Measurements from ENCODE around the gene ANKRD11. TPM values are rescaled to one million over a fixed set of nuclear protein-coding genes. Genes with fewer than 3 reads are reported as not detected.
"Not testable (repeated sequence)": the region's sequence is repeated elsewhere in the genome, so short reads cannot be mapped to it uniquely, and the experiment has no call there.

Gene ANKRD11
- total RNA-seq, 1 donor from 2014 or later = 164 TPM

DNA sequence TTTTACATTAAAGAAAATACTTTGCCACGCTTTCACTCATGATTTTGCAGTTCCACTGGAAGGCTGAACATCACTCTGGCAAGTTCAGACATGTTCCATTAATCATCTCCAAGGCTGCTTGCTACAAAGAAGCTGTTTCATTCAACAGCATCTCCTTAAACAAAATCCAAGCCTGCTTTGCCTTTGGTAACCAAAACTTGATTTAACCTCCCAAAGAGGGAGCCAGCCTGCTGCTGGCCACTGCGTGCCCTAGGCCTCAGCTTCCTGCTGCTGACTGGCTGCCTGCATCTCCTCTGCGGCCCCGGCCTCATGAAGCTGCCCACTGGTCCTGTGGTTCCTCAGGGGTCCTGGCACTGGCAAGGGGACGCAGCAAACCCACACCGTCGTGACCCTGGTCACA, 31.8 kb downstream of the ANKRD11 start:
- TF ChIP-seq CTCF (conservative IDR thresholded peaks at IDR 0.05) = no peak
- DNase-seq (ENCODE audit: low read depth, low spot score) = no peak
- Mint-ChIP-seq H3K27me3 (ENCODE audit: low read depth) (no peaks in the 10 kb centered on the region), H3K9me3 (peaks cover 2% of the 10 kb centered on the region), H3K4me3 (no peak overlapping the region), H3K36me3 (ENCODE audit: low read depth) (peaks cover 17% of the 10 kb centered on the region), H3K4me1 (peaks cover 31% of the 10 kb centered on the region), H3K27ac (ENCODE audit: unreplicated experiment) (no peak overlapping the region)

DNA sequence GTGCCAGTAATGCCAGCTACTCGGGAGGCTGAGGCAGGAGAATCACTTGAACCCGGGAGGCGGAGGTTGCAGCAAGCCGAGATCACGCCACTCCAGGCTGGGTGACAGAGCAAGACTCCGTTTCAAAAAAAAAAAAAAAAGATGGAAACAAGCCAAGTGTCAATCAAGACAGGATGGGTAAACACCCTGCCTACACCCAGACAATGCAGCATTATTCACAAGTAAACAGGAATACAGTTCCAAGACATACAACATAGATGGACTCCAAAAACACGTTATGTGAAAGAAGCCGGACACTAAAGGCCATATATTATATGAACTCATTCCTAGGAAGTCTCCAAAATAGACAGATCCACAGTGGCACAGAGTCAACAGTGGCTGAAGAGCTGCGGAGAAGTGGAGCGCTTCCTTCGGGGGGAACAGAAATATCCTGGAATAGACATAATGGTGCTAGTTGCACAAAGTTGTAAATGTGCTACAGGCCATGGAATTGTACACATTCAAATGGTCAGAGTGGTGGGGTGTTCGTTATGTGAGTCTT, 33.9 kb downstream of the ANKRD11 start:
- Mint-ChIP-seq H3K9me3 (peaks cover 2% of the 10 kb centered on the region), H3K4me1 (peaks cover 34% of the 10 kb centered on the region), H3K27ac (ENCODE audit: unreplicated experiment) (no peak overlapping the region), H3K27me3 (ENCODE audit: low read depth) (no peaks in the 10 kb centered on the region), H3K4me3 (no peak overlapping the region), H3K36me3 (ENCODE audit: low read depth) (peaks cover 17% of the 10 kb centered on the region)
- DNase-seq (ENCODE audit: low read depth, low spot score) = no peak
- no peak for TF ChIP-seq CTCF (conservative IDR thresholded peaks at IDR 0.05)

DNA sequence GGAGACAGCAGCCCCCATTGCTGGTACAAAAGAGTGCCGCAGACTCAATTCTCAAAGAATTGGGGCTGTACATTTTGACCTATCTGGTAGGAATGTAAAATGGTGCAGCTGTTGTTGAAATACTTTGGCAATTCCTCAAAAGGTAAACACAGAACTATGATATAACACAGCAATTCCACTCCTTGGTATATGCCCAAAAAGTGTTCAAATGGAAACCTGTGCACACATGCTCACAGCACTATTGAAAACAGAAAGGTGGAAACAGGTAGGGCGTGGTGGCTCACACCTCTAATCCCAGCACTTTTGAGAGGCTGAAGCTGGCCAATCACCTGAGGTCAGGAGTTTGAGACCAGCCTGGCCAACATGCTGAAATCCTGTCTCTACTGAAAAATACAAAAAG, 34.7 kb downstream of the ANKRD11 start:
- peaks cover 34% of the 10 kb centered on the region for H3K4me1 Mint-ChIP-seq
- DNase-seq (ENCODE audit: low read depth, low spot score) = no peak
- no peak overlapping the region for H3K27ac Mint-ChIP-seq (ENCODE audit: unreplicated experiment)
- TF ChIP-seq CTCF (conservative IDR thresholded peaks at IDR 0.05) = no peak
- H3K27me3 Mint-ChIP-seq (ENCODE audit: low read depth) = no peaks in the 10 kb centered on the region
- peaks cover 2% of the 10 kb centered on the region for H3K9me3 Mint-ChIP-seq
- no peak overlapping the region for H3K4me3 Mint-ChIP-seq
- peaks cover 12% of the 10 kb centered on the region for H3K36me3 Mint-ChIP-seq (ENCODE audit: low read depth)

- no peak for TF ChIP-seq CTCF (conservative IDR thresholded peaks at IDR 0.05)
- Mint-ChIP-seq H3K9me3 (peaks cover 2% of the 10 kb centered on the region), H3K27me3 (ENCODE audit: low read depth) (no peaks in the 10 kb centered on the region), H3K36me3 (ENCODE audit: low read depth) (peaks cover 9% of the 10 kb centered on the region), H3K4me1 (peaks cover 37% of the 10 kb centered on the region), H3K4me3 (no peak overlapping the region), H3K27ac (ENCODE audit: unreplicated experiment) (no peak overlapping the region)
- DNase-seq (ENCODE audit: low read depth, low spot score) = no peak
These were observed 35.2 kb downstream of the ANKRD11 start for GRCh38 chr16:89455178-89455577.

DNA sequence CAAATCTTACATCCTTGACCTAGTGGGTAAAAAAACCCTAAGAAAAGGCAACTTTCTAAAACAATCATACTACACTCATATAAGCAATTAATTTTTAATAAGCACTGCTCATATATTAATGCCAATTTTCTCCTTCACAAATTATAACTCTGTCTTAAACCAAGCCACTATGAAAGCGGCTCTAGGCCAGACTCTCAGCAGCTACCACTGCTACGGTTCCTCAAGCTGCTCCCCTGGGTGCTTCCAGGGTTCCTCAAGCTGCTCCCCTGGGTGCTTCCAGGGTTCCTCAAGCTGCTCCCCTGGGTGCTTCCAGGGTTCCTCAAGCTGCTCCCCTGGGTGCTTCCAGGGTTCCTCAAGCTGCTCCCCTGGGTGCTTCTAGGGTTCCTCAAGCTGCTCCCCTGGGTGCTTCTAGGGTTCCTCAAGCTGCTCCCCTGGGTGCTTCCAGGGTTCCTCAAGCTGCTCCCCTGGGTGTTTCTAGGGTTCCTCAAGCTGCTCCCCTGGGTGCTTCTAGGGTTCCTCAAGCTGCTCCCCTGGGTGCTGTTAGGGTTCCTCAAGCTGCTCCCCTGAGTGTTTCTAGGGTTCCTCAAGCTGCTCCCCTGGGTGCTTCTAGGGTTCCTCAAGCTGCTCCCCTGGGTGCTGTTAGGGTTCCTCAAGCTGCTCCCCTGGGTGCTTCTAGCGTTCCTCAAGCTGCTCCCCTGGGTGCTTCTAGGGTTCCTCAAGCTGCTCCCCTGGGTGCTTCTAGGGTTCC, 35.8 kb downstream of the ANKRD11 start:
- not testable (repeated sequence) for H3K9me3 Mint-ChIP-seq; H3K27me3 Mint-ChIP-seq (ENCODE audit: low read depth); DNase-seq (ENCODE audit: low read depth, low spot score); H3K4me3 Mint-ChIP-seq; H3K27ac Mint-ChIP-seq (ENCODE audit: unreplicated experiment); H3K36me3 Mint-ChIP-seq (ENCODE audit: low read depth)
- H3K4me1 Mint-ChIP-seq = peaks cover 40% of the 10 kb centered on the region
